MCF 10A (cell line): ENCODE results near the gene GREB1L. TPM values are rescaled to one million over a fixed set of nuclear protein-coding genes. Genes with fewer than 3 reads are reported as not detected.

Source experiments
- BruUV-seq: library from RNA; stranded (reverse); fragments of 400-500 nt; replicated peaks from 2 replicates; lab custom pipeline; 2021; lab: Mats Ljungman, UMichigan
- CTCF ChIA-PET: fragments of 300-600 bp; sonication (Branson Sonifier 250); formaldehyde crosslinking; extraction: SDS; loops from one replicate; lab custom pipeline; 2021; ENCODE audit warnings: antibody characterized with exemption, inconsistent platforms; lab: Yijun Ruan, JAX
- POLR2A ChIA-PET: fragments of 300-600, 350-650 bp; sonication (Branson Sonifier 250); formaldehyde crosslinking; extraction: SDS; loops from one replicate; lab custom pipeline; 2020; ENCODE audit warnings: antibody characterized with exemption, inconsistent platforms; lab: Yijun Ruan, JAX
- DNase-seq: peaks from one replicate; pipeline ENCODE4 v3.0.0-alpha.2; 2018; ENCODE audit not compliant: unreplicated experiment
- H3K27ac Mint-ChIP-seq: one replicate; pipeline ENCODE4 v1.8.0; 2022; ENCODE audit warnings: mild to moderate bottlenecking, low read depth, mixed read lengths; ENCODE audit not compliant: unreplicated experiment
- H3K27me3 Mint-ChIP-seq: one replicate; pipeline ENCODE4 v1.8.0; 2022; ENCODE audit warnings: mixed read lengths; ENCODE audit not compliant: insufficient read depth, unreplicated experiment
- H3K36me3 Mint-ChIP-seq: one replicate; pipeline ENCODE4 v1.8.0; 2022; ENCODE audit warnings: mild to moderate bottlenecking, moderate library complexity, mixed read lengths; ENCODE audit not compliant: insufficient read depth, unreplicated experiment
- H3K4me1 Mint-ChIP-seq: one replicate; pipeline ENCODE4 v1.8.0; 2022; ENCODE audit warnings: mixed read lengths; ENCODE audit not compliant: insufficient read depth, unreplicated experiment
- H3K4me3 Mint-ChIP-seq: one replicate; pipeline ENCODE4 v1.8.0; 2022; ENCODE audit warnings: mild to moderate bottlenecking, moderate library complexity, mixed read lengths; ENCODE audit not compliant: unreplicated experiment
- H3K9me3 Mint-ChIP-seq: one replicate; pipeline ENCODE4 v1.8.0; 2022; ENCODE audit warnings: mixed read lengths; ENCODE audit not compliant: unreplicated experiment
- CTCF ChIP-seq: fragments of 200-600 bp; IDR thresholded peaks from one replicate; pipeline ENCODE4 v1.8.0; 2022; ENCODE audit warnings: antibody characterized with exemption, mild to moderate bottlenecking; ENCODE audit not compliant: unreplicated experiment
- intact Hi-C: fragments of 100-400 bp; cut with micrococcal nuclease; formaldehyde crosslinking; loops from 2 replicates; pipeline ENCODE4 v1.14.1; 2022
- total RNA-seq: library from RNA; stranded (reverse); gene quantifications from 2 replicates; pipeline ENCODE4 v1.2.3, GENCODE V29; 2022

Gene GREB1L
- total RNA-seq, 1 experiment from 2014 or later = 9.4 TPM

GRCh38 chr18:21331065-21331464 lies 89.0 kb downstream of the GREB1L start:
- H3K27me3 Mint-ChIP-seq = no peaks in the 10 kb centered on the region
- no peak overlapping the region for H3K27ac Mint-ChIP-seq
- H3K4me1 Mint-ChIP-seq = peaks cover 33% of the 10 kb centered on the region
- ChIA-PET POLR2A (no interaction called here), CTCF (interaction anchor here (0.6 to 0.8 kb wide), 2 partner anchors 12 to 123 kb away, joined by 3 read pairs; no protein-coding TSS in a partner anchor)
- no peak for DNase-seq
- BruUV-seq = no TSS peak
- no peaks in the 10 kb centered on the region for H3K36me3 Mint-ChIP-seq
- intact Hi-C loops = no loop called here
- no peak for TF ChIP-seq CTCF
- no peaks in the 10 kb centered on the region for H3K9me3 Mint-ChIP-seq
- no peak overlapping the region for H3K4me3 Mint-ChIP-seq

GRCh38 chr18:21335927-21336488 lies 94.0 kb downstream of the GREB1L start:
- H3K27me3 Mint-ChIP-seq = no peaks in the 10 kb centered on the region
- ChIA-PET CTCF (interaction anchor here (0.6 kb wide), 2 partner anchors 98 to 109 kb away, joined by 3 read pairs; no protein-coding TSS in a partner anchor), POLR2A (no interaction called here)
- no peaks in the 10 kb centered on the region for H3K4me1 Mint-ChIP-seq
- intact Hi-C loops = no loop called here
- H3K9me3 Mint-ChIP-seq = no peaks in the 10 kb centered on the region
- TF ChIP-seq CTCF = no peak
- BruUV-seq = no TSS peak
- H3K4me3 Mint-ChIP-seq = no peak overlapping the region
- no peak for DNase-seq
- no peak overlapping the region for H3K27ac Mint-ChIP-seq
- H3K36me3 Mint-ChIP-seq = no peaks in the 10 kb centered on the region

GRCh38 chr18:21336846-21337245 lies 94.8 kb downstream of the GREB1L start:
- TF ChIP-seq CTCF = no peak

GRCh38 chr18:21341141-21341540 lies 99.1 kb downstream of the GREB1L start:
- H3K27me3 Mint-ChIP-seq = no peaks in the 10 kb centered on the region
- intact Hi-C loops = no loop called here
- BruUV-seq = no TSS peak
- POLR2A ChIA-PET = interaction anchor here (0.7 kb wide), 1 partner anchor 177 kb away, joined by 3 read pairs; no protein-coding TSS in a partner anchor
- H3K27ac Mint-ChIP-seq = no peak overlapping the region
- no peak overlapping the region for H3K4me3 Mint-ChIP-seq
- DNase-seq = peak; percentile 19
- H3K9me3 Mint-ChIP-seq = no peaks in the 10 kb centered on the region
- no peak for TF ChIP-seq CTCF
- CTCF ChIA-PET = interaction anchor here (0.7 kb wide), 1 partner anchor 99 kb away, joined by 4 read pairs; the partner anchor contains the start of gene GREB1L
- H3K36me3 Mint-ChIP-seq = no peaks in the 10 kb centered on the region
- no peaks in the 10 kb centered on the region for H3K4me1 Mint-ChIP-seq

More at GRCh38 chr18:21336846-21337245, 94.8 kb downstream of the GREB1L start:
- intact Hi-C loops = no loop called here
- no peaks in the 10 kb centered on the region for H3K4me1 Mint-ChIP-seq
- no peak overlapping the region for H3K4me3 Mint-ChIP-seq
- no peaks in the 10 kb centered on the region for H3K36me3 Mint-ChIP-seq
- ChIA-PET CTCF (no interaction called here), POLR2A (no interaction called here)
- H3K27ac Mint-ChIP-seq = no peak overlapping the region
- BruUV-seq = no TSS peak
- H3K9me3 Mint-ChIP-seq = no peaks in the 10 kb centered on the region
- H3K27me3 Mint-ChIP-seq = no peaks in the 10 kb centered on the region
- no peak for DNase-seq
